GM19328 (cell line): Measurements from ENCODE around the gene C17orf75.

Experiments
- ATAC-seq: cut with Tn5 transposase; IDR thresholded peaks from one replicate; pipeline ENCODE4 v1.9.1; 2021; ENCODE audit warnings: mild to moderate bottlenecking, moderate library complexity; ENCODE audit not compliant: unreplicated experiment

The C17orf75 gene

DNA sequence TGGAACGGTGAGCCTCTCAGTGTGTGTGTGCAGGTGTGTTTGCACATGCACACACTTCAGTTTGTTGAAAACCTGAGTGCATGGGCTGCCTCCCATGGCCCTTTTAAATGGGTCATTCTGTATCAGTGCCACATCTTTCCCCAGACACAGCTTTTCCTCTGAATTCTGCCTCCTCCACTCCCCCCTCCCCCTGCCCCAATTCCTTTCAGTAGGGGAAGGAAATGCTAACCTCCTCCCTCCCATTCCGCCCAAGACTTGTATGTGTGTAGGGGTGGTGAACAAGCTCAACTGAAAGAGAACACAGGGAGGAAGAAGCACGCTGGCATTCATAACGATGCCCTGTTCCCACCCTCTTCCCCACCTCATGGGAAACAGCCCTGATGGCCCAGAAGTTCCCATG lies 34.3 kb downstream of the C17orf75 start:
- ATAC-seq, result no peak

DNA sequence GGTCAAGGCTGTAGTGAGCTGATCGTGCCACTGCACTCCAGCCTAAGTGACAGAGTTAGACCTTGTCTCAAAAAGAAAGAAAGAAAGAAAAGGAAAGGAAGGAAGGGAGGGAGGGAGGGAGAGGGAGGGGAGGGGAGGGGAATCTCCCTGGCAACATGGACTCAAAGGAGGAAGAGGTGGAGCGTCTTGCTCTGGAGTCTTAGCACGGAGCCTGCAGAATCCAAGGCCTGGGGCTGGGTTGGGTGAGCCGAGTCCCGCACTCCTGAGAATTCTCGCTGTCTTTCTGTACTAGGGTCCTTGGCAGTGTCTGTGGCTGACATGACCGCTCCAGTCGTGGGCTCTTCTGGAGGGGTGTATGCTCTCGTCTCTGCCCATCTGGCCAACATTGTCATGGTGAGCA lies 36.9 kb downstream of the C17orf75 start:
- no peak for ATAC-seq

DNA sequence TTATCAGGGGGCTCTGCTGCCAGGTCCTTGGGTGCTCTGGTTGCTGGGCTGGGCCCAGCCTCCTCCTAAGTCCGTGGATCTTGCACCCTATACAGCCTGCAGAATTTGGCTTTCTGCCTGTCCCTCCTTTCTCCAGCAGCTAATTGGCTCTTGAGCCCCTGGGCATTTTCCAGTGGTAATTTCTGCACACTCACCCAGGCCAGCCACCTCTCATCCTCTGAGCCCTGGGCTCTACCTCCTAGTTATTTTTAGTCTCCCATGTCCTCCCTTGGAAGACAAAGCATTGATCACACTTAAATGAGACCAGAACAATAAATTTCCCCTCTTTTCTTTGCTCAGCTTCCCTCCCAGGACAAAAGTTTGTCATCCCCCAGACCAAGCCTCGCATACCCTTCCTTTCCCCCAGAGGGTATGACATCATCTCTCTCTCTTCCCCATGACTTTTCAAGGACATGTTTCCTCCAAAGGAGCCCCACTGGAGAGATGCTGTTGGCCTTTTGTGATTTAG lies 38.1 kb downstream of the C17orf75 start:
- ATAC-seq, result no peak

DNA sequence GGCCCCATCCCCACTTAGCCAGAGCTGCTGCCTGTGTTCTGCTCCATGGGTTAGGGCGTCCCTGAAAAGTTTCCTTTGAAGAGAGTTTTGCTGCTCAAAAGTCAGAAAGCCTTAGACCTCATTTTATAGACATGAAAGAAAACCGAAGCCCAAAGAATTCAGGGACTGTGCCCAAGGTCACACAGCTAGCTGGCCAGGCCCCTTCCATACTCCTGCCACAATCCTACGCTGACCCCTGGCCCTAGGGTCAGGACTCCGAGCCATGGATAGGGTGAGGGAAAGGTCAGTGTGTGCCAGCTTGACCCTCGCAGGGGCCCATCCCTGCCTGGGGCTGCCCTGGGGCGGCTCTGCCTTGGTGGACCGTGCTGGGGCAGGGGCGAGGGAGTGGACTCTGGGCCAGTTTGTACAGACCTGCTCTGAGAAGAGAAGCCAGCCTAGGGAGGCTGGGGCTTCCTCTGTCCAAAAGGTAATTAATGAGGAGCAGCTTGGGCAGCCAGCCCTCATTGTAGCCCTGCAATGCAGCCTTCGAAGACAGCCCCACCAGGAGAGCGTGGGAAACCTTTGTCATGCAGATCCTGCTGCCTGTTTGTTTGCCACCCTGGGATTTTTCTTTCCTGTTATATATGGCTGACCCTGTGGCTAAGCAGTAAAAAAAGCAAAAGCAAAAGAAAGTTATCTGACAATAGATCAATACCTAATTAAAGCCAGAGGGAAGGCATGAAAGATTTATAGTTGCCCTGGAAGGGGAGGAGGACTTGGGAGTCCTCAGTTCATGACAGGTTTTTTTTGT lies 38.9 kb downstream of the C17orf75 start:
- ATAC-seq, result no peak

DNA sequence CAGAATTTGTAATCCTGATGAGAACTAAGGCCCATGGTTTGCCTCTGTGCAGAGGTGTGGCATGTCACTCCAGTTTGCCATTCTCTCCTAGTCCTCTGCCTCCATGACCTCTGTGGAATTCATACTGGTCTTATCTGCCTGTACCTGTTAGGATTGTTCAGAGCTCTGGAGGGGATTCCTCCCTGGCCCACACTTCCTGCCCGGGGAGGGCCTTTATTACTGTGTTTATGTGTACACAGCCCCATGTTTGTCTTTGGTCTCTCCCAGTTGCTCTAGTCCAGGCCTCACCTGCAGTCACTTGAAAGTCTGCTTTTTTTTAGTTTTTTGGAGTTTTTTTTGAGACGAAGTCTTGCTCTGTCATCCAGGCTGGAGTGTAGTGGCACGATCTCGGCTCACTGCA lies 39.9 kb downstream of the C17orf75 start:
- ATAC-seq, result no peak

DNA sequence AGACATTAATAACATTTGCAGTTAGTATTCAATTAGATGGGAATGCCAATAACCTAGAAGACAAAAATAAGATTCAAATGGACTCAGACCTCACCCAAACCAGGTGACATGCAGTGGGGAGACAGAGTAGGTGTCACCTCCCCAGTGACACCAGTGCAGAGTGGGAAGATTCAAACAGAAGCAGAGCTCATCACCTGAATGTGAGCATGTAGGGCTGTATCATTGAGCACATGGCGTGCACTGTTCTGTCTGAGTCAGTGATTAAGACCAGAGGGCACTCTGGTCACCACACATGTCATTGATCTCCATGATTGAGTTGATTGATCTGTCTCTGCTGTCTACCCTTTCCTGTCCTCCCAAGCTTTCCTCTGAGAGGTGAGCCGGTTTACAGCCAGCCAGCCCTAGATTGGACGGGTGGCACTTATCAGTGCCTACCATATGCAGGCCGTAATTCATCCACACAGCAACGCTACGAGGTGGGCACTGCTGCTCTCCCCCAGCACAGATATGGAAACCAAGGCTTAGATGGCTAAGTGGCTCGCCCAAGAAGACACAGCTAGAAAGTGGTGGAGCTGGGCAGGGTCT lies 42.3 kb downstream of the C17orf75 start:
- ATAC-seq, result no peak

DNA sequence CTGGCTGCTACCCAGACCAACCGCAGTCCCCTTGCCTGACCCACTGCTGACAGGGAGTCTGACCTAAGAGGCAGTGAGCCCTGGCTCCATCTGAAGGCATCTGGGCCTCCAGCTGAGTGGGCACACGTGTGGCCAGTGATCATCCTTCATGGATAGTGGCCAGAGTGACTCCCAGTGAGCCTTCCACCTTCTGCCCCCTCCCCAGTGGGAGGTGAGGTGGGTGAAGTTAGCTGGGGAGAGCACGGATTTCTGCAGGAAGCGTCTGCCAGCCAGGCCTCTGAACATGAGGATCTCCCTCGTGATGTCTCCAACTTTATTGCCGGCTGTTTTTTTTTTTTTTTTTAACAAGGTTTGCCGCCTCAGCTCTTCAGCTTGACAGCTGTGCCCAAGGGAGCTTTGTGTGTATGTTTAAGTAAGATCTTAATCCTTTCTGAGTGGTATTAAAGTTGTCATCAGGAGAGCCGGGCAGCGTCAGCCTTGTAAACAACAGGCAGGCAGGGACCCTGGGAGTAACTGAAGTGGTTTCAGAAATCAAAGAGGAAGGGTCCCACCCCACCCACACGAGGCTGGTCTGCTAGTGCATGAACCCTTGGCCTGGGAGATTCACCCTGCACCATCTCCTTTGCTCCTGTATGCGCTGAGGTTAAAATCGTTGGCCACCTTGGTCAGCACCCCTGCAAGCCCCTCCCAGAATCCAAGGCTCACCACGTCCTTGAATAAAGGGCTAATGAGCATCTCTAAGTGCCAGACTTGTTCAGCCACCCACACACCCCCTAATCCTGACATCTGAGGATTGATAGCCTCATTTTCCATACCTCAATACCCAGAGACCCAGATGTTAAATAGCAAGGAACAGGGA lies 43.0 kb downstream of the C17orf75 start:
- no peak for ATAC-seq

DNA sequence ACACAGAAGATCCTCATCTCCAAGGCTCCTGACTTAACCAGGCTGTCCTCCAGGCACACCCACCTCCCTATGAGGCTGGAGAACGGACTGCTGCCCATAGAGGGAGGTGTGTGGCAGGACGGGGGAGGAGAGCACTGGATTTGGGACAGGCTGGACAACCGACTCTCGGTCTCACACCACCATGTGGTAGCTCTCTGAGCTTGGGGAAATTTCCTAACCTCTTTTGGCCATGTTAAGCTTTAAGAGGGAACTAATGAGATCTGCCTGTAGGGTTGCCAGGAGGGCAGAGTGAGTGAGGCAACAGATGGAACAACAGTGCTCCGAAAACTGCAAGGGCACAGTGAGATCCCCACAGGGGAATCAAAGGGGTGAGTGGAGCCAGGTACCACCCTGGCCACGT lies 43.7 kb downstream of the C17orf75 start:
- no peak for ATAC-seq

DNA sequence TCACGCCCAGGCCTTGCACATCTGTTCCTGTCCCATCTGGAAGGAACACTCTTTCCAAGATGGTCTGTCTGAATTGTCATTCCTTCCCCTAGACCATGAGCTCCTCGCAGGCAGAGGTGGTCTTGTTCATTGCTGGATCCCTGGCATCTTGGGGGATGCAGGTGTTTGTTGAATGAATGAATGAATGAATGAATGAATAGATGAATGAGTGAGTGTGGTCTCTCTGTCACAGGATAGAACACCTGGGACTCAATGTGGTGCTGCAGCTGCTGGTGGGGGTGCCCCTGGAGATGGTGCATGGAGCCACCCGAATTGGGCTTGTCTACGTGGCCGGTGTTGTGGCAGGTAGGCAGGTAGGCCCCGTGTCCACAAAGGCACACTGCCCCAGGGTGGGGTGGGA lies 44.1 kb downstream of the C17orf75 start:
- no peak for ATAC-seq

DNA sequence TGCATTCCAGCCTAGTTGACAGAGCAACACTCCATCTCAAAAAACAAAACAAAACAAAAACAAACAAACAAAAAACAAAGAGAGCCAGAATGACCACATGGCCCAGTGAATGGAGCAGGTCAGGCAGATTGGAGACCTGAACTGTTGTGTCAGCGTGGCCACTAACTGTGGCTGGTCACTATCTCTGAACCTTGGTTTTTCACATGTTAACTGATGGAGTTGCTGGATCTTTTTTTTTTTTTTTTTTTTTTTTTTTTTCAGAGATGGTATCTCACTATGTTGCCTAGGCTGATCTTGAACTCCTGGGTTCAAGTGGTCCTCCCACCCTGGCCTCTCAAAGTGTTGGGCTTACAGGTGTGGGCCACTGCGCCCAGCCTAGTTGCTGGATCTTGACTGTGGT lies 44.5 kb downstream of the C17orf75 start:
- no peak for ATAC-seq

DNA sequence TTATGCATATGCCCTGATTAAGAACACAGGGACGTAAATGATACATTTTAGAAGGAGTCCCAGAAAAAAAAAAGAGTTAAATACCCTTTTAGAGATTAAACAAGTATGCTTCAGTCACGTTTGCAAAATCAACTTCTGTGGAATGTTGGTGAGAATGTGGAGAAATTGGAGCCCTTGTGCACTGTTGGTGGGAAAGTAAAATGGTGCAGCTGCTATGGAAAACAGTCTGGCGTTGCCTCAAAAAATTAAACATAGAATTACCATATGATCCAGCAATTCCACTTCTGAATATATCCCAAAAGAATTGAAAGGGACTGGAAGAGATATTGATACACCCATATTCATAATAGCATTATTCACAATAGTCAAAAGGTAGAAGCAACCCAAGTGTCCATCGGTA lies 49.9 kb downstream of the C17orf75 start:
- ATAC-seq, result no peak

DNA sequence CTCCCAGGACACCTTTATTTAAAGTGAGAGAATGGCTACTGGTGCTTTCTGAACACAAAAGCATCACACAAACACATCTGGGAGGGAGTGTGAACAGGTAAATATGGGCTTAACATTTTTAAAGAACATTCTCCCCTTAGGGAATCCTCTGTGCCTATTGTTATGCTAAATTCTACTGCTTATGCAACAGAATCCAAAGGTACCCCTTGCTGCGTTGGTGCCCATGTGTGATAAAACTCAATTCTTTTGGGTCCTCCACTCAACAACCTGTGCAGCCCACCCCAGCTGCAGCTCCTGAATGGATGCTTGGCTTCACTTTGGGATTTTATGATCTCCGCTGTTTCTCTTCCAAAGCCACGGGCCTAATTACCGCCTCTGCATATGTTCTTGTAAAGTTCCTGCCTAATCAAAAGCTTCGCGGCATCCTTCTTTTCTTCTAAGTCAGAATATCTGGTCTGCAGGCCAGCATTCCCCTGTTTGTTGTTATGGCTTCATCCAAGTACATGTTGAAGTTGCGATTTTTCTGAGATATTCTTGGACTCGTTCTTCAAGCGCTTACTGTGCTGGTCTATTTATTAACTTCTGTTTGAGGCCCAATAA lies 52.4 kb downstream of the C17orf75 start:
- ATAC-seq, result no peak

DNA sequence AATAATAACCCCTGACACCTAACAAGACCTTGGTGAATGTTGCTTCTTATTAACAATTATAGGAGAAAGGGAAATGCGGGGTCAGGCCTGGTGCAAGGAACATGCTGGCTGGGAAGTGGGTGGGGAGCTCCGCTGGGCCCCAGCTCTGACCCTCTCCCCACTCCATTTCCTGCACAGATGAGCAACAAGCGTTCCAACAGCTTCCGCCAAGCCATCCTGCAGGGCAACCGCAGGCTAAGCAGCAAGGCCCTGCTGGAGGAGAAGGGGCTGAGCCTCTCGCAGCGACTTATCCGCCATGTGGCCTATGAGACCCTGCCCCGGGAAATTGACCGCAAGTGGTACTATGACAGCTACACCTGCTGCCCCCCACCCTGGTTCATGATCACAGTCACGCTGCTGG lies 53.4 kb downstream of the C17orf75 start:
- no peak for ATAC-seq

DNA sequence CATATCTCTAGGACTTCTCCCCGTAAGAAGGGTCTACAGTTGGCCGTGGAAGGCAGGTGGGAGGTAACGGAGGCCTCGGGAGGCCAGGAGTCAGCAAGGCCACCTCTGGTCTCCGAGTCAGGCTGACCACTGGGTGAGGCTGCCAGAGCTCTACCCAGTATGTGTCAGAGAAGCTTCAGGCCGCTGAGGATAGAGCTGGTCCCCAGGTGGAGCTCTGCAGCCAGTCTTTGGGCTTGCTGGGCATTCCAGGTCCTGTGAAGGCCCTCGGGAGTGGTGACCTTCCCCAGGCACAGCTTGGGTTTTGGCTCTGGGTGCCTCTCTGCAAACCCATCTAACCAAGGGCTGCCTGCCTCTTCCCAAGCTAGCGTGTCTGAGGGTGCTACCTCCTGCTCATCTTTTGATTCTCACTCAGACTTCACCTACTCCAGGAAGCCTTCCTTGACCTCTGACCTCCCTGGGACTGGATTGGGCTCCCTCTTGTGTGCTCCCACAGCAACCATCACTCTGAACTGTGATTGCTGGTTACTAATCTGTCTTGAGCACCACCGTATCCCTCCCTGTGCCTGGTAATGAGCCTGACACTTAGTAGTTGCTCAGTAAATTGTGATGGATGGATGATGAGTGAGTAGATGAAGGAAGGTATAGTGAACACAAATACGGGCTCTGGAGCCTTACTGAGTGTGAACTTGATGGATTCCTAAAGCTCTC lies 54.0 kb downstream of the C17orf75 start:
- no peak for ATAC-seq

DNA sequence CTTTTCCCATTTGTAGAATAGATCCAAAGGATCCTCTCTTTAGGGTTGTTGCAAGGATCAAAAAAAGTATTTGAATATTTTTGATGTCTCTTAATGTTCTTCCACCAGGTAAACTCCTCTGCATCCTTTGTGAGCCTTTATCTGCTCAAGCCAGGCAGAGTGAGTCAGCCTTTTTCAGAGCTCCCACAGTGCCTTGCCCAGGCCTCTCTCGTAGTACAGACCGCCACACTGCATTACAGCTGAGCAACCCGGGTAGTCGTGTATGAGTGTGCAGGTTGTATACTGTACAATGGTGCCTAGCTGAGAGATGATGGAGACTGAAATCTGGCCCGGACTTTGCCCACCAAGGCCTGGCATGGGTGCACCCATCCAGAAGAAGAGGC lies 55.5 kb downstream of the C17orf75 start:
- no peak for ATAC-seq

DNA sequence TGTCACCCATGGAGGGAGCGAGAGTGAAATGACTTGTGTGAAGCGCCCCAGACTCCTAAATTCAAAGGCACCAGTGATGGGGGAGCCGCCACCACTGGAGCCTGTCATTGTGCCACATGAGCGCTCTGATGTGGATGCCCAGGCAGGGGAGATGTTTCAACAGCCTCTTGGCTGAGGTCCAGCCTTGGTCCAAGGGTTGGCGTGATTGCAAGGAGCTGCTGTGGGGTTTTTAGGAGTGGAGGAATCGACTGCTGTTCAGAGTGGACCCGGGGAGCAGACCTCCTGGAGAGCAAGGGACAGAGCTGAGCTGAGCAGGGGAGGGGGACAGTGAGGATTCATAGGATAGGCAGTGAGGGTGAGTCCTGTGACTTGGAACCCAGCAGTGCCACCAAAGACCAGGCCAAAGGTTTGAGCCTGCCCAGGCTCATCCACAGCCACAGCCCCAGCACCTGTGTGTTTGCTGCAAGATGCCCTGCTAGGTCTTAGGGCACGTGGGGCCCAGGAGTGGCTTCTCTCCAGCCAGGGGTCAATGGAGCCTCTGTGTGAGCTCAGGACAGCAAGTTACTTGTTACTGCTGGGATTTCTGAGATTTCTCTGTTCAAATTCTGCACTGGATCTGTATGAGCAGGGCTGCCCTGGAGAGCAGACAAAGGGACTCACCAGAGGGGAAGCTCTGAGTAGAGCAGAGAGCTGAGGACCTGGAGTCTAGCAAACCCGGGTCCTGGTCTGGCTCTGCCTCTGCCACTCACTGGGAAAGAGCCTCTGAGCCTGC lies 56.0 kb downstream of the C17orf75 start:
- no peak for ATAC-seq

DNA sequence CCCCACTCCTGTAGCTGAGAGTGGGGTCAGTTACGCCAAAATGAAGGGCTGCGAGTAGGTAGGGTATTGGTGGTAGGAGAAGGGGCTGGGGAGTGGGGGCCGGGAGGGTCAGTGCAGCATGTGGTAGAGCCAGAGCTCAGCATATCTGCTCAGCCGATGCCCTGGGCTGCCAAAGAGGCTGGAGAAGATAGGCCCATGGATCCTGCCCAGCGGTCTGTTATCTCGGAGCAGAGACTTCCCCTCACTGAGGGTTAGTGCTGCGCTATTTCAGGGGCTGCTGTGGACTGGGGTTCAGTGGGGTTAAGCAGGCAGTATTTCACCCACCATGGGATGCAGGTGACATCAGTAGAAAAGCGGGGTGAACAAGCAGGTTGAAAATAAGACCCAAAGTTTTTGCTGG lies 56.7 kb downstream of the C17orf75 start:
- ATAC-seq, result no peak

DNA sequence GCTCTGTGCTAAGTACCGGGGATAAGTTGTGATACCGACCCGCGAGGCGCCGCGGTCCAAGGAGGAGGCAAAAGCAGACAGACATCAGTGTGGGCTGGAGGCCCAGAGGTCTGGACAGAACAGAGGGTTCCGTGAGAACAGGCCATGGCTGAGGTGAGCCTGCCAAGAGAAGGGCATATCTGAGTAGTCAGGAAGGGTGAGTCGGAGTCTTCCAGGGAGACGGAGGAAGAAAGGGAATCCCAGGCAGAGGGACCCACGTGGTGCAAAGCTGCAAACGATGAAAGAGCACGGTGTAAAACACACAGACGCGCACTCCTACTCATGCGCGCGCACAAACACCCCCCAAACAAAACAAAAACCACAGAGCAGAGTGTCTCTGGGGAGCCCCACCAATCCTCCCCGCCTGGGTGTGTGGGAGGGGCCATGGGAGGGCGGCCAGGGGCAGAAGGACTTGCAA lies 58.2 kb downstream of the C17orf75 start:
- ATAC-seq, result no peak

DNA sequence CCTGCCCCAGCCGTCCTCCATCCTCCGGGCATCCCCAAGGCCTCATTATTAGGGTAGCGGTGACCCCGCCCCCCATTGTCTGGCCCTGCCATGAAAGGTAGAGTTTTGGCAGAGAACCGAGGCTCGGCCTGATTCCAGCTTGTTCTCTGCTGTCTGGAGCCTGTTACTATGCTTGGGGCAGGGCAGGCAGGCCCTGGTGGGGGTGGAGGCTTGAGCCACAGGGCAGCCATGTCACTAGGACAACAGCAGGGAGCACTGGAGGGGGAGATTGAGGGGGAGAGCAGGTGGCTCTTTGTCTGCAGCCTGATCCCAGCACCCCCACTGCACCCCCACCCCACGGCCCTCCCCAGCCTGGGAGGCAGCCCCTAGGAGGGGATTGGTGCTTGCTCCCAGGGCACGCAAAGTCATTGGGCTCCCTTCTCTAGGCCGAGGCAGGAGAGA lies 60.9 kb downstream of the C17orf75 start:
- ATAC-seq, result no peak
